Measurements from ENCODE around the gene TOMM5.

DNA sequence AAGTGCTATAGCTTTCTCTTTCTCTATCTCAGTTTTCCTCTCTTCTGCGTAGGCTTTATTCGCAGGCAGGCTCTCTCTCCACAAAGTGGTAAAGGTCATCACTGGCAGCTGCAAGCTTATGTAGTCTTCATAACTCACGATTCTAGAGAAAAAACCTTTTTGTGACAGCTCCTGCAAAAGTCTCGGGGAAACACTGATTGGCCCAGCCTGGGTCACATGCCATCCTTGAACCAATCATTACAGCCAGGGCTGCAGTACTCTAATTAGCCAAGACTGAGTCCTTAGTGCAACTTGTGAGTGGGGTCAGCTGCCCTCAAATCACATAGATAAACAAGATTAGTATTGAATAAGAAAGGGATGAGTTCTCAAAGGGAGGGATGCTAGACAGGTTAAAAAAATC, 40.1 kb upstream of the TOMM5 start:
- TF ChIP-seq, protein P1, sequence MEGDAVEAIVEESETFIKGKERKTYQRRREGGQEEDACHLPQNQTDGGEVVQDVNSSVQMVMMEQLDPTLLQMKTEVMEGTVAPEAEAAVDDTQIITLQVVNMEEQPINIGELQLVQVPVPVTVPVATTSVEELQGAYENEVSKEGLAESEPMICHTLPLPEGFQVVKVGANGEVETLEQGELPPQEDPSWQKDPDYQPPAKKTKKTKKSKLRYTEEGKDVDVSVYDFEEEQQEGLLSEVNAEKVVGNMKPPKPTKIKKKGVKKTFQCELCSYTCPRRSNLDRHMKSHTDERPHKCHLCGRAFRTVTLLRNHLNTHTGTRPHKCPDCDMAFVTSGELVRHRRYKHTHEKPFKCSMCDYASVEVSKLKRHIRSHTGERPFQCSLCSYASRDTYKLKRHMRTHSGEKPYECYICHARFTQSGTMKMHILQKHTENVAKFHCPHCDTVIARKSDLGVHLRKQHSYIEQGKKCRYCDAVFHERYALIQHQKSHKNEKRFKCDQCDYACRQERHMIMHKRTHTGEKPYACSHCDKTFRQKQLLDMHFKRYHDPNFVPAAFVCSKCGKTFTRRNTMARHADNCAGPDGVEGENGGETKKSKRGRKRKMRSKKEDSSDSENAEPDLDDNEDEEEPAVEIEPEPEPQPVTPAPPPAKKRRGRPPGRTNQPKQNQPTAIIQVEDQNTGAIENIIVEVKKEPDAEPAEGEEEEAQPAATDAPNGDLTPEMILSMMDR (conservative IDR thresholded peaks at IDR 0.05; ENCODE audit: low read depth, low read length), result no peak
- TF ChIP-seq RCOR1 (IDR thresholded peaks at IDR 0.05; ENCODE audit: insufficient replicate concordance, low read length), result no peak
- TF ChIP-seq RFX5 (IDR thresholded peaks at IDR 0.05; ENCODE audit: low read depth, low read length), result no peak
- no peak for TF ChIP-seq POLR2A (IDR thresholded peaks at IDR 0.05; ENCODE audit: low read depth, low read length)
- TF ChIP-seq SMC3 (IDR thresholded peaks at IDR 0.05; ENCODE audit: low read depth, low read length), result no peak
